ENCODE measurements around the gene NBAS.
"Not testable (repeated sequence)": the region's sequence is repeated elsewhere in the genome, so short reads cannot be mapped to it uniquely, and the experiment has no call there.

Gene NBAS

DNA sequence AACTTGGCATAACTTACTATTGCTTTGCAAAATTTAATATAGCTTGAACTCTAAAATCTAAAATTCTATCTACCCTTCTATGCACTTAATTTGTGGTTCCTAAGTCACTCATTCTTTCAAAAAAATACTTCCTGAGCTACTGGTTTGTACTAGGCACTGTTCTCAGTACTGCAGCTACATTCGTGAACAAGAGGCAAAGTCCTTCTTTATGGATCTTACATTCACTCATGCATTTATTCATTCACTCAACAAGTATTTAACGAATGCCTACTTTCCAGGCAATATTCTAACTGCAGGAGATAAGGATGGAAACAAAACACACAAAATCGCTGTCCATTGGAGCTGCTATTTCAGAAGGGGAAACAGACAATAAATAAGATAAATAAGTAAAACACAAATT is 104.8 kb downstream of the NBAS start:
- DNase-seq, result no peak

DNA sequence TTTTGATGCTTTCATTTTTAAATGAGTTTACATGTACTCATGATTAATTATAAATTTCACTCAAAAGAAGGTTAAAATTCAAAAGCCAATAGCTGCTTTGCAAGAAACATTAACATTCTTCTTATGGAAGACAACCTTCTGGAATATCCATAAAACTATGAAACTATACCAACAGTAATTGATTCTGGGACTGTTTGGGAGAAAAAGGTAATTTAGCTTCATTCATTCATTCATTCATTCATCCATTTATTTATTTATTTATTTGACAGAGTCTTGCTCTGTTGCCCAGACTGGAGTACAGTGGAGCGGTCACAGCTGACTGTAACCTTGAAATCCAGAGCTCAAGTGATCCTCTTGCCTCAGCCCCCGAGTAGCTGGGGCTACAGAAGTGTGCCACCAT is 110.3 kb downstream of the NBAS start:
- DNase-seq, result no peak

DNA sequence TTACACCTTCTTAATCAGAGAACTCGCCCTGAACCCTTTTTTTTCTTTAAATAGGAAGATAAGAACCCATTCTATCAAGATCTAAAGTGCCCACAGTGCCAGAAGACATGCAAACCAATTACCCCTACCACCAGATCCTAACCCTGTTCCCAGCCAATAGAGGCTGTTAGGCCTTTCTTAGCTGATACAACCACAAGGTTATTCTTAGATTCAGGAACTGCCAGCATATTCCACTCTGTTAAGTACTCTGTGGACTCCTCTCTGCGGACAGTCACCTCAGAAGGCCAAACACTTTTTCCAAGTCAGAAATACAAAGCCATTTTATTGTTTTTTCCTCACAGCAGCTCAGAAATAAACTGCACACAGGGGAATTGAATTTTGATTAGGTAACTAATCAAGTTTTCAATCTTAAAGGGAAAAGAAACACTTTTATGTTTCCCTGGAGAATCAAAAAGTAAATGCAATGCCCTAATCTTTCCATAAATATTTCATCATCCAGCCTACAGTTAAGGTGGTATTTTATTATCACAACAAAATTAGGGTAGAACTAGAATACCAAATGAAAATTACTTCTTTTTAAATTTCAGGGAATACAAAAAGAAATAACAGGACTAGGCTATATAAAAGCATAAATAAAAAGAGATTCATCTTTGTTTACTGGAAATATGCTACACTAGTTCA is 111.4 kb downstream of the NBAS start:
- no peak for DNase-seq

DNA sequence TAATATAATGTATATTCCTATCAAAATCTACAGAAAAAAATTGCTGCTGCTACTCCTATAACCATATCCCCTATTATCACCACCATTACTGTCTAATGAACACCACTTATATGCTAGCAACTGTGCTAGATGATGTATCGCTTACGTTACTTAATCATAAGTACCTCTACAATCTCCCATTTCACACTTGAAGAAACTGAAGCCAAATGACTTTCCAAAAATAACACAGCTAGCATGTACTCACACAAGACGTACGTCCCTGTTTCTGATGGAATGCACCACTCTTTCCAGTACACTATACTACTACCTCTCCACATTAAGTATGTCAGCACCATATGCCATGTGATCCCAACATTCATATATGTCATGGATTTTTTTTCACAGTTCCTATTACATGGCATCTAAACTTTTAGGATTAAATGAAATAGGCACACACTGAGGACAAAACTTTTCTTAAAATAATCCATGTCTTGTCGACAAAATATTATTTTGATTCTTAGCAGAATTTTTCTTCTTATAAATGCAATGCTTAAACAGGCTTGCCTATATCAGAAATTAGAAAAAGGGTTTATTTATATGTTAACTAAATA is 112.8 kb downstream of the NBAS start:
- peak in 1 of 2 experiments; percentile 63 for DNase-seq

DNA sequence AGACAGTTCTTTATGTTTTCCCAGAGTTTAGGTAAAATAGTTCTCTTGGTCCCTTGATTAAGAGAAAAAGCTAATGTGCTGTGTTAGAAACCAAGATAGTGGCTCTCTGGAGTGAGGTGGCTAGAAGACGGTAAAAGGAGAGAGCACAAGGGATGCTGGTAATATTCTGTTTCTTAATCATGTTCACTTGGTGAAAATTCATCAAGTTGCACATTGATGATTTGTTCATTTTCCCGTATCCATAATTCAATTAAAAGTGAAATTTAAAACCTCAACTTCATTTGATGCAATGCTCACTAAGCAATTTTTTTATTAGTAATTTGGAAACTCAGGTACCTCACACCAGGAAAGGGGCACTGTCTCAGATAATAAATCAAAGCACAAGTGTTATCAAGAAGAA is 113.8 kb downstream of the NBAS start:
- DNase-seq, result no peak

DNA sequence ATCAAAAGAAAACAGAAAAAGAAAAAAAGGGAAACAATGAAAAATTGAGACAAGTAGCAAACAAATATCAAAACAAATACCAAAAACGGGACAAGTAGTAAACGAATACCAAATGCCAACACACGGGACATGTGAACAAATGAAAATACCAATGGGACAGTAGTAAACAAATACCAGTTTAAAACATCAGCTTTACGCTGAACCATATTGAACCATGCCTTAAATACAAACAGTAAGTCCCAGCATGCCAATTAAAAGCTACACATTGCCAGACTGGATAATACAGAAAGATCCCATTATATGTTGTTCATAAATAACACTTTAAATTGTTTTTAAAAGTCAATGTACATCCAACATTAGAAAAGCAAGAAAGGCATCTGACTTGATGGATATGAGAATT is 114.2 kb downstream of the NBAS start:
- DNase-seq, result no peak

DNA sequence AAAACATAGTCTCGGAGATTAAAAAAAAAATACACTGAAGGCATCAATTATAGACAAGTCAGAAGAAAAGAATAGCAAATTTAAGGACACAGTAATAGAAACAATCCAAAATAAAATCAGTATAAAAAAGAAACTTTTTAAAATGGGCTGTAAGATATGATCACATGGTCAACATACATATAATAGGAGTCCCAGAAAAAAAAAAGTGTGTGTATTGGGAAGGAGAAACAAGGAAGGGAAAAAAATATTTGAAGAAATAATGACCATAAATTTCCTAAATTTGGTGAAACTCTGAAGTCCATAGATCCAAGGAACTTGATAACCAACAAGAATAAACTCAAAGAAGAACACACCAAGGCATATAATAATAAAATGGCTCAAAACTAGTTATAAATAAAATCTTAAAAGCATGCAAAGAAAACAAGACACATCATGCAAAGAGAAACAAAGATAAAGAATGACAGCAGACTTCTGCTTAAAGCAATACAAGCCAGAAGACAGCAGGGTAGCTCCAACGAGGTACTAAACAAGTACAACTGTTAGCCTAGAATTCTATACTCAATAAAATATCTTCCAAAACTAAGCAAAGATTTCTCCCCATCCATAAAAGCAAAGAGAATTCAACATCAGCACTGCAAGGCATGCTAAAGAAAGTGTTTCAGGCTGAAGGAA is 115.1 kb downstream of the NBAS start:
- no peak for DNase-seq

DNA sequence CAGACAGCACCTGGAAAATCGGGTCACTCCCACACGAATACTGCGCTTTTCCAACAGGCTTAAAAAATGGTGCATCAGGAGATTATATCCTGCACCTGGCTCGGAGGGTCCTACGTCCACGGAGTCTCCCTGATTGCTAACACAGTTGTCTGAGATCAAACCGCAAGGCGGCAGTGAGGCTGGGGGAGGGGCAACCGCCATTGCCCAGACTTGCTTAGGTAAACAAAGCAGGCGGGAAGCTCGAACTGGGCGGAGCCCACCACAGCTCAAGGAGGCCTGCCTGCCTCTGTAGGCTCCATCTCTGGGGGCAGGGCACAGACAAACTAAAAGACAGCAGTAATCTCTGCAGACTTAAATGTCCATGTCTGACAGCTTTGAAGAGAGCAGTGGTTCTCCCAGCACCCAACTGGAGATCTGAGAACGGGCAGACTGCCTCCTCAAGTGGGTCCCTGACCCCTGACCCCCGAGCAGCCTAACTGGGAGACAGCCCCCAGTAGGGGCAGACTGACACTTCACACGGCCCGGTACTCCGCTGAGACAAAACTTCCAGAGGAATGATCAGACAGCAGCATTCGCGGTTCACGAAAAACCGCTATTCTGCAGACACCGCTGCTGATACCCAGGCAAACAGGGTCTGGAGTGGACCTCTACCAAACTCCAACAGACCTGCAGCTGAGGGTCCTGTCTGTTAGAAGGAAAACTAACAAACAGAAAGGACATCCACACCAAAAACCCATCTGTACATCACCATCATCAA is 121.2 kb downstream of the NBAS start:
- DNase-seq, result not testable (repeated sequence)

DNA sequence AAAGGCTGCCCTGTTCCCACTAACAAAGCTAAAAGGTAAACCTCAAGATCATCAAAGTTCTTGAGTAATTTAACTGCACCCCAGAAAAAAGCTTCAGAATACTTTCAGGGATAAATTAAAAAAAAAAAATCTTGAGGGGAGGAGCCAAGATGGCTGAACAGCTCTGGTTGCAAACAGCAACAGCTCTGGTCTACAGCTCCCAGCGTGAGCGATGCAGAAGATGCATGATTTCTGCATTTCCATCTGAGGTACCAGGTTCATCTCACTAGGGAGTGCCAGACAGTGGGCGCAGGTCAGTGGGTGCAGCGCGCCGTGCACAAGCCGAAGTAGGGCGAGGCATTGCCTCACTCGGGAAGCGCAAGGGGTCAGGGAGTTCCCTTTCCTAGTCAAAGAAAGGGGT is 121.8 kb downstream of the NBAS start:
- DNase-seq, result not testable (repeated sequence)

DNA sequence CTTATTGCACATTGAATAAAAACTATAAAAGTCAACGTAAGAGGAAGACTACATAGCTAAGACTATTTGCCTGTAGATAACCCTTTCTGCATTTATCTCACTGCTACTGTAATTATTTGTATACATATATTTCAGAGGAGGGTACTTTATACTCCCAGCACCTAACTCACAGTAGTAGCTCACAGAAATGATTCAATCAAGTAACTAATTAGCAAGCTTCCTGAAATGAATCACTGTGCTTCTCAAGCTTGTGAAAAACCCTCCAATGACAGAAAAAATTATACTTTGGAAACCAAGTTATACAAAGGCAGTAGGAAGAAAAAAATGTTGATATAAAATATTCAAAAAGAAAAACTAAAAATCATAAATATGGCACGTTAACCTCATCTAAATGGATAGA is 124.9 kb downstream of the NBAS start:
- DNase-seq, result no peak

DNA sequence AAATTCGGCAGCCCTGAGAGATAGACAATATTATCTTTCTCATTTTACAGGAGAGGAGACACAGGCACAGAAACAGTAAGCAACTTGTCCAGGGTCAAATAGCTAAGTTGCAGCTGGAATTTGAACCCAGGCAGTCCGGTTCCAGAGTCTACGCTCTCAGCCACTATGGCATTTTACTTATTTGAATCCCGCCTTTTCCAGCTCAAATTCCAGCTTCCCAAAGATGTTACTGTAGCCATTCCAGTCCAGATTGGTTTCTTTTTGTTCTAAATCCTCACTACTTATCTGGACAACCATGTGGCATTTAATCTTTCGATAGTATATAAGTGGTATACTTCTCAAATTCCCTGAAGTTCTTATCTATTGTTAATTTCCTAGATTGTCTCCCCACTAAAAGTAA is 125.7 kb downstream of the NBAS start:
- DNase-seq, result peak in 1 of 2 experiments; percentile 48

DNA sequence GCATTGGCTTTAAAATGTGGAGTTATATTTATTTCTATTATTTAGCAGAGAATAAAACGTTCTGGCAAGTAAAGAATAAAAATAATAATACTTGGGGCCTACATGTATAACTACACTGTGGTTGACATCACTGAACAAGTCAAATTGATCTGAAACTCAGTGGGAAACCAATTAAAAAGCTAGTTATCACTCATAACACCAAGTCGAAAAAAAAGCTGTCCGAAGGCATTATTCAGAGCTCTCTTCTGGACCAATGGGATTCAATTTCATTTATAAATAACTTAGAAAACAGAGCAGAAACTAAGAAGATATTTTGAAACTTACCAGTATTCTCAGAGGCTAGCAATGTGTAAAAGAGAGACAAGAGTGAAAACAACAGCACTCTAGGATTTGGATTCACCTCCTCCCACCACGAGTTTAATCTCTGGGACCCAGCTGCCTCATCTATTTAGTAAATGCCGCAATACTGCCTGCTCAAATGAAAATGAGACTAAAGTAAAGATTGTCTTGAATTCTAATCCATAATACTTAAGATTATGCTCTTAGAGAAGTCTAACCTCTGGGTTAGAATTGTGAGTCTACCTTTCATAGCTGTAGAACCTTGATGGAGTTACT is 128.4 kb downstream of the NBAS start:
- DNase-seq, result no peak

DNA sequence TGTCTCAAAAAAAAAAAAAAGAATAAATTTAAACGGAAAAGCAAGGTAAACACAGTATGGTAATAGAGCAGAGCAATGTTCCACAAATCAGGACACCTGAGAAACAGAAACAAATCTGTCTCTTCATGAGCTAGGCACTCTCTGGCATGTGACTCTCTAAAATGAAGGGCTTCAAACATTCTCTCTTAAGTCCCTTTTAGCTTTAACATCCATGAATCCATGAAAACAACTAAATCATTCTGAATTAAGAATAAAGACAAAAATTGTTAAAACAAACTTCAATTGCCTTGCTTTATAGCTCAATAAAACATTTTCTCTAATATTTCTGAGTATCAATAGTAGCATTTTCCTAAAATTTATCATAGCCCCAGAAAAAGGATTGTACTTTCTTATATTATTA is 132.1 kb downstream of the NBAS start:
- DNase-seq, result no peak

DNA sequence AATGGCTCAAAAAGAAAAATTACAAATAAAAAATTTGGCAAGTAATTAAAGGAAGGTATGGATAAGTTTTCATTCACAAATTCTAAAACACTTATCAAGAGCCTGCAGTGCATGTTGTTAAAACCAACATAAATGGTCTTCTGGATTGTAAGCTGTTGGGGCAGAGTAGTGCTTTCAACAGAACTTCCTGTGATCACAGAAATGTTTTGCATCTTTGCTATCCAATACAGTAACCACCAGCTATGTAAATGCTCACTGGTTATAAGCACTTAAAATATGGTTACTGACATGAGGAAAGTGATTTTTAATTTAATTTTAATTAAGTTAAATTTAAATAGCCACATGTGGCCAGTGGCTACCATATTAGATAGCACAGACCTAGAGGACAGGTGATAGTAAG is 133.1 kb downstream of the NBAS start:
- DNase-seq, result no peak

DNA sequence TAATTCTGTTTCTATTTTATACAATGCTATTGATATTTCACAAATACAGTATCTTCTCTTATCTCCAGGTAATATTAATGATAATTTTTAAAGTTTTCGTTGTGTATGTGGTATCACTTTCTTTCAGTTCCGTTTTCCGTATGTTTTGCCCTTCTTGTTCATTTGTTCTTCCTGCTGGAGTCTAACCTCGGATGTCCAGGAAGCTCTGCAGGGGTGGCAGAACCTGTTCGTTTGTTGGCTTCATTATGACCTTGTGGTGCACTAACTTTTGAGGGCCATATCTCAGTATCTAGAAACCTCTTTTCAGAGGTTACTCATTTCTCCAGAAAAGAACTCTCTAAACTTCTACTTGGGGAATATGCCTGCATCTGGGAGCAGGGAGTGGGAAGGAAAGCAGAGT is 134.5 kb downstream of the NBAS start:
- DNase-seq, result no peak

DNA sequence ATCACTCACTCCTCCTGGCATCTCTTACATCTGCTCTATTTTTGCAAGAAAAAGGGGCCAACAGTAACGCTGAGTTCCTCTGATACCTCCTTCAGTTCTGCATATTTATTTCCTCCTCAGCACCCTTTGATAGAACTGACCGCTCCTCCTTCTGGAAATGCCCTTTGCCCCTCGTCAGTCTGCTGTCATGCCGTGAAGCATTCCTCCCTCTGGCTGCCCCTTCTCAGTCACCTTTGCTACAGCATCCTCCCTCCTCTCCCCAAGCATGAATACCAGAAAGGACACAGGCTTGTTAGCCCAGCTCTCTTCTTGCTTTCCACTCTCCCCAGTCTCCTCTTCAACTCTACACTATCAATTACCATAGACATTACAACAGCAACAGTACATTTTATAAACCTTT is 135.4 kb downstream of the NBAS start:
- DNase-seq, result no peak

DNA sequence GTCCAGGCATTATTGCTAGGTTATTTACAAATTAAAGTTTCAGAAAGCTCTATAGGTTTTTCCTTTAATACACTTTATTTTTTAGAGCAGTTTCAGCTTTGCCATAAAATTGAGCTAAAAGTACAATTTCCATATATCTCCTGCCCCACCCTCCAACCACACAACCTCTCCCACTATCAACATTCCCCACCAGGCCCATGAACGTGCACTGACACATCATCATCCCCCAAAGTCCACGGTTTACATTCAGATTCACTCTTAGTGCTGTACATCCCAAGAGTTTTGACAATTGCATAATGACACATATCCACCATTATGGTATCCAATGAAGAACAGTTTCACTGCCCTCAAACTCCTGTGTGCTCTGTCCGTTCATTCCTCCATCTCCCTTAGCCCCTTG is 139.4 kb downstream of the NBAS start:
- no peak for DNase-seq

DNA sequence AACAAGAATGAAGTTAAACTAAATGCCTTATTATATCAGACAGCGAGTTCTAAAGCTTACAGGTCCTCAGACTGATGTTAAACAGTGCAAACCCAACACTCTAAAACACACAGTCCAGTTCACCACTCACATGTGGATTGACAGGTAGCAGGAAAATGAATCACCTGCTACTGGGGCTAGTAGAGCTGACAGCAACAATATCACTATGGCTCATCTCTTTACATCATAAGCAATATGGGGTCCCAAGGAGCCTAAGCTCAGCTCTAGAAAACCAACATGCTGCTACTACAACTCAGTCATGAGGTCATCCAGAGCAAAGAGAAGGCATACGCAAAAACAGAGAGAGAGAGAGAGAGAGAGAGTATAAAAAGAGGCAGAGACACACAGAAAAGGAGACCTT is 145.4 kb downstream of the NBAS start:
- DNase-seq, result no peak

DNA sequence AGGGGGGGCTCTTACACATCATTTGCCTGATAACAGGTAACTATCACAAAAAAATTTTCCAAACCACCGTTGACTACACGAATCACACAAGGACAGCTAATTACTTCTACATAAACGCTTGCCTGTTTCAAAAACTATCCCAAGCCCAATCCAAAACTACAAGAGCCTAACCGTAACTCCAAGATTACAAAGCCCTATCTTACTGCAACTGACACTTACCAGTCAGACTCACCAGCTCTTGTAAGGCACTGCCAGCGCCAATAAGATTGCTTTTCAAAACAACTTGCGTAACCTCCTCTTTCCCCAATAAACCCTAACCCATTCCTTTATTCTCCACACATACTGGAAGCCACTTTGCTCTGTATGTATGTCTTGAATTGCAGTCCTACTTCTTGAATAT is 148.4 kb downstream of the NBAS start:
- DNase-seq, result no peak

DNA sequence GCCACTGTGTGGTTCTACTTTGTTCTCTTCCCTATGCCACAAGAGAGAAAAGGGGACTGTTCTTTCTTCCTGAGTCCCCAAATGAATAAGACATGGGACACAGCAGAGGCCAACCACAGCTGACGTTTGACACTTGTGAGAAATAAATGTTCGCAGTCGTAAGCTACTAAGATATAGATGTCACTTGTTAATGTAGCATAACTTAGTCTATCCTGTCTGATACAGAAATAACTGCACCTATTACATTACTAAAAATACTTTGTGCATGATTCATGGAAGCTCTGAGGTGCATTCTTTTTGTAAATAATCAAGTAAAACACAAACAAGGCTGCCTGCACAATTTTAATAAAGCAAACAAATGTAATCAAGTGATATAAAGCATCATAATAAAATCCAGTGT is 148.8 kb downstream of the NBAS start:
- no peak for DNase-seq

DNA sequence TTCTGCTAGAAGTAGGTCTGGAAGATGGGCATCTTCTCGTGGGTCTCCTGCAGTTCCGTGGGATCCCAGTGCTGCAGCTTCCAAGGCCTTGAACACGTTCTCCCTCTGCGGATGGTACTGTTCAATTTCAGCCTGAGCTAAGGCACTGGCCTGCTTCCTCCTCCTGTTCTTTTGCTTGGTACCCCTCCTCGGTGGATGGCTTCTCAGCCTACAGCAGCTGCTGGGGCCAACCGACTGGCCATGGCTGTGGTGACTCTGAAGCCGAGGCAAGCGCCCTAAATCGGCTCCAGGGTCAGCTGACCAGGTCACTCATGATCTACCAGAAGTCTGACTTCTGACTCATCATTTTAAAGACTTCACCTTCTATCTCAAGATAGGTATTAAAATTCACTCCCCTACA is 150.2 kb downstream of the NBAS start:
- DNase-seq, result no peak

DNA sequence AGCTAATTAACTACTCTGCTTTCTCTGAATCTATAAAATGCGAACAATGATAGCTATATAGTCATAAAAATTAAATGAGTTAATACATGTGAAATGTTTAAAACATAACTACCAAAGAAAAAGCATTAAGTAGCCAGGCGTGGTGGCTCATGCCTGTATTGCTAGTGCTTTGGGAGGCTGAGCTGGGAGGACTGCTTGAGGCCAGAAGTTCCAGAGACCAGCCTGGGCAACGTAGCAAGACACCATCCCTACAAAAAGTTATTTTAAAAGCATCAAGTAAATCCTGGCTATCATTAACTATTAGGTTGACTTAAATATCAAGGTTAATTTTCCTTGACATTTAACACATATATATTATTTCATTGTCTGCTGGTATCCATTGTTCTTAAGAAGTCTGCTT is 152.4 kb downstream of the NBAS start:
- no peak for DNase-seq

DNA sequence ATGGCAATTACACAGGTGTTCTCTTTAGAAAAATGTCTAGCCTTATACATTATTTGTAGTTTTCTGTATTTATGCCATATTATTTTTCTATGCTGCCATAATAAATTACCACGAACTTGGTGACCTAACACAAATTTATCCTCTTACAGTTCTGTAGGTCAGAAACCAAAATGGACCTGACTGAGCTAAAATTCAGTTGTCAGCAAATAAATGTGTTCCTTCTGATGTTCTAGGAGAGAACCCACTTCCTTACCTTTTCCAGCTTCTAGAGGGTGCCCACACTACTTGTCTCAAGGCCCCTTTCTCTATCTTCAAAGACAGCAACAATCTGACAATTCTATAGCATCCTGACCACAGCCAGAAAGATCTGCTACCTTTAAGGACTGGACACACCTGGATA is 153.5 kb downstream of the NBAS start:
- no peak for DNase-seq

Data from NCI-H524 (cell line).